HepG2 (cell line): ENCODE data around the gene UCK2. TPM values are rescaled to one million over a fixed set of nuclear protein-coding genes. Genes with fewer than 3 reads are reported as not detected.

Source experiments
- AKAP8 ChIP-seq: sonication (generic); formaldehyde crosslinking; IDR thresholded peaks from 2 replicates; pipeline ENCODE4 v1.5.1; 2020; ENCODE audit warnings: mild to moderate bottlenecking, missing genetic modification reagents
- GTF3A ChIP-seq: sonication (generic); formaldehyde crosslinking; conservative IDR thresholded peaks from 2 replicates; pipeline ENCODE4 v1.4.0; 2020; ENCODE audit warnings: mild to moderate bottlenecking, missing genetic modification reagents
- HHEX ChIP-seq: IDR thresholded peaks from 2 replicates; pipeline ENCODE4 v1.6.1; 2016; ENCODE audit warnings: control low read depth
- KLF12 ChIP-seq: sonication (generic); formaldehyde crosslinking; IDR thresholded peaks from 2 replicates; pipeline ENCODE4 v1.4.0; 2020; ENCODE audit warnings: missing genetic modification reagents, borderline replicate concordance
- NCOA2 ChIP-seq: sonication (generic); formaldehyde crosslinking; IDR thresholded peaks from 2 replicates; pipeline ENCODE4 v1.8.0; 2022; ENCODE audit warnings: inconsistent platforms
- POLR2AphosphoS2 ChIP-seq: IDR thresholded peaks from 2 replicates; pipeline ENCODE4 v1.6.1; 2011; ENCODE audit warnings: low read depth, low read length, improper control_type of control experiment
- PRDM15 ChIP-seq: sonication (generic); formaldehyde crosslinking; IDR thresholded peaks from 2 replicates; pipeline ENCODE4 v1.4.0; 2020; ENCODE audit warnings: missing genetic modification reagents
- TBX3 ChIP-seq: fragments of 450-650 bp; IDR thresholded peaks from 2 replicates; pipeline ENCODE4 v1.6.1; 2017; ENCODE audit warnings: antibody characterized with exemption, mild to moderate bottlenecking, inconsistent platforms, borderline replicate concordance
- ZNF451 ChIP-seq: sonication (generic); formaldehyde crosslinking; IDR thresholded peaks from 2 replicates; pipeline ENCODE4 v1.5.0; 2020; ENCODE audit warnings: mild to moderate bottlenecking, missing genetic modification reagents
- ZNF513 ChIP-seq: sonication (generic); formaldehyde crosslinking; conservative IDR thresholded peaks from 2 replicates; pipeline ENCODE4 v1.5.0; 2020; ENCODE audit warnings: missing genetic modification reagents
- ZNF564 ChIP-seq: sonication (generic); formaldehyde crosslinking; IDR thresholded peaks from 2 replicates; pipeline ENCODE4 v1.8.1; 2023; ENCODE audit warnings: mild to moderate bottlenecking, missing genetic modification reagents
- ZNF780A ChIP-seq: sonication (generic); formaldehyde crosslinking; IDR thresholded peaks from 2 replicates; pipeline ENCODE4 v1.8.0; 2022; ENCODE audit warnings: mild to moderate bottlenecking, missing genetic modification reagents, moderate library complexity
- ZNF790 ChIP-seq: sonication (generic); formaldehyde crosslinking; IDR thresholded peaks from 2 replicates; pipeline ENCODE4 v1.8.0; 2022; ENCODE audit warnings: missing genetic modification reagents, mild to moderate bottlenecking, borderline replicate concordance
- polyA plus RNA-seq, 8 experiments: library from polyadenylated mRNA; depleted of rRNA in 3 of 8; stranded (reverse) in 7 of 8; unstranded in 1 of 8; fragments of >200 nt; fragmentation: Illumina TruSeq in 4 of 8; extraction: Trizol in 4 of 8; gene quantifications; 2 replicates each; pipeline versions ENCODE4 v1.2.1 to v1.2.3, GENCODE V29; 2011 to 2016; ENCODE audit warnings: low read depth in 4 of 8, missing spikeins in 1 of 8, mixed read lengths in 1 of 8; ENCODE audit not compliant: insufficient read depth in 1 of 8
- total RNA-seq, 5 experiments: library from RNA; depleted of rRNA; stranded (reverse); fragments of >200 nt; fragmentation: Illumina TruSeq; extraction: Trizol; gene quantifications; 2 replicates each; pipeline ENCODE4 v1.2.3, GENCODE V29; 2016; ENCODE audit warnings: low read depth in 1 of 5
- TF ChIP-seq, protein P1 (sequence below): sonication (generic); formaldehyde crosslinking; IDR thresholded peaks from 2 replicates; pipeline ENCODE4 v1.5.1; 2020; ENCODE audit warnings: missing genetic modification reagents, mild to moderate bottlenecking, borderline replicate concordance
- TF ChIP-seq, protein P2 (sequence below): sonication (generic); formaldehyde crosslinking; IDR thresholded peaks from 2 replicates; pipeline ENCODE4 v1.4.0; 2020; ENCODE audit warnings: mild to moderate bottlenecking, missing genetic modification reagents
- TF ChIP-seq, protein P3 (sequence below): sonication (generic); formaldehyde crosslinking; IDR thresholded peaks from 2 replicates; pipeline ENCODE4 v1.4.0; 2020; ENCODE audit warnings: missing genetic modification reagents, borderline replicate concordance

Gene UCK2
- total and polyA plus RNA-seq, 2 of the 13 experiments (the other 11 are each of a cell fraction or from before 2014, with no cell fraction given) = 64.3 to 78.0 TPM

- TF ChIP-seq GTF3A (CRISPR knock-in tag) = no peak
- TF ChIP-seq ZNF564 (CRISPR knock-in tag) = peak; percentile 82; the same call in 1 of the 2 replicates
- TF ChIP-seq PRDM15 (CRISPR knock-in tag) = peak; percentile 87
- TF ChIP-seq, protein P1, sequence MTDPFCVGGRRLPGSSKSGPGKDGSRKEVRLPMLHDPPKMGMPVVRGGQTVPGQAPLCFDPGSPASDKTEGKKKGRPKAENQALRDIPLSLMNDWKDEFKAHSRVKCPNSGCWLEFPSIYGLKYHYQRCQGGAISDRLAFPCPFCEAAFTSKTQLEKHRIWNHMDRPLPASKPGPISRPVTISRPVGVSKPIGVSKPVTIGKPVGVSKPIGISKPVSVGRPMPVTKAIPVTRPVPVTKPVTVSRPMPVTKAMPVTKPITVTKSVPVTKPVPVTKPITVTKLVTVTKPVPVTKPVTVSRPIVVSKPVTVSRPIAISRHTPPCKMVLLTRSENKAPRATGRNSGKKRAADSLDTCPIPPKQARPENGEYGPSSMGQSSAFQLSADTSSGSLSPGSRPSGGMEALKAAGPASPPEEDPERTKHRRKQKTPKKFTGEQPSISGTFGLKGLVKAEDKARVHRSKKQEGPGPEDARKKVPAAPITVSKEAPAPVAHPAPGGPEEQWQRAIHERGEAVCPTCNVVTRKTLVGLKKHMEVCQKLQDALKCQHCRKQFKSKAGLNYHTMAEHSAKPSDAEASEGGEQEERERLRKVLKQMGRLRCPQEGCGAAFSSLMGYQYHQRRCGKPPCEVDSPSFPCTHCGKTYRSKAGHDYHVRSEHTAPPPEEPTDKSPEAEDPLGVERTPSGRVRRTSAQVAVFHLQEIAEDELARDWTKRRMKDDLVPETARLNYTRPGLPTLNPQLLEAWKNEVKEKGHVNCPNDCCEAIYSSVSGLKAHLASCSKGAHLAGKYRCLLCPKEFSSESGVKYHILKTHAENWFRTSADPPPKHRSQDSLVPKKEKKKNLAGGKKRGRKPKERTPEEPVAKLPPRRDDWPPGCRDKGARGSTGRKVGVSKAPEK (CRISPR knock-in tag) = no peak
- no peak for TF ChIP-seq ZNF451 (CRISPR knock-in tag)
- TF ChIP-seq ZNF790 (CRISPR knock-in tag) = no peak
- TF ChIP-seq ZNF780A (CRISPR knock-in tag) = no peak
- TF ChIP-seq, protein P2, sequence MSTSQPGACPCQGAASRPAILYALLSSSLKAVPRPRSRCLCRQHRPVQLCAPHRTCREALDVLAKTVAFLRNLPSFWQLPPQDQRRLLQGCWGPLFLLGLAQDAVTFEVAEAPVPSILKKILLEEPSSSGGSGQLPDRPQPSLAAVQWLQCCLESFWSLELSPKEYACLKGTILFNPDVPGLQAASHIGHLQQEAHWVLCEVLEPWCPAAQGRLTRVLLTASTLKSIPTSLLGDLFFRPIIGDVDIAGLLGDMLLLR (CRISPR knock-in tag) = no peak
- TF ChIP-seq POLR2AphosphoS2 = no peak
- TF ChIP-seq, protein P3, sequence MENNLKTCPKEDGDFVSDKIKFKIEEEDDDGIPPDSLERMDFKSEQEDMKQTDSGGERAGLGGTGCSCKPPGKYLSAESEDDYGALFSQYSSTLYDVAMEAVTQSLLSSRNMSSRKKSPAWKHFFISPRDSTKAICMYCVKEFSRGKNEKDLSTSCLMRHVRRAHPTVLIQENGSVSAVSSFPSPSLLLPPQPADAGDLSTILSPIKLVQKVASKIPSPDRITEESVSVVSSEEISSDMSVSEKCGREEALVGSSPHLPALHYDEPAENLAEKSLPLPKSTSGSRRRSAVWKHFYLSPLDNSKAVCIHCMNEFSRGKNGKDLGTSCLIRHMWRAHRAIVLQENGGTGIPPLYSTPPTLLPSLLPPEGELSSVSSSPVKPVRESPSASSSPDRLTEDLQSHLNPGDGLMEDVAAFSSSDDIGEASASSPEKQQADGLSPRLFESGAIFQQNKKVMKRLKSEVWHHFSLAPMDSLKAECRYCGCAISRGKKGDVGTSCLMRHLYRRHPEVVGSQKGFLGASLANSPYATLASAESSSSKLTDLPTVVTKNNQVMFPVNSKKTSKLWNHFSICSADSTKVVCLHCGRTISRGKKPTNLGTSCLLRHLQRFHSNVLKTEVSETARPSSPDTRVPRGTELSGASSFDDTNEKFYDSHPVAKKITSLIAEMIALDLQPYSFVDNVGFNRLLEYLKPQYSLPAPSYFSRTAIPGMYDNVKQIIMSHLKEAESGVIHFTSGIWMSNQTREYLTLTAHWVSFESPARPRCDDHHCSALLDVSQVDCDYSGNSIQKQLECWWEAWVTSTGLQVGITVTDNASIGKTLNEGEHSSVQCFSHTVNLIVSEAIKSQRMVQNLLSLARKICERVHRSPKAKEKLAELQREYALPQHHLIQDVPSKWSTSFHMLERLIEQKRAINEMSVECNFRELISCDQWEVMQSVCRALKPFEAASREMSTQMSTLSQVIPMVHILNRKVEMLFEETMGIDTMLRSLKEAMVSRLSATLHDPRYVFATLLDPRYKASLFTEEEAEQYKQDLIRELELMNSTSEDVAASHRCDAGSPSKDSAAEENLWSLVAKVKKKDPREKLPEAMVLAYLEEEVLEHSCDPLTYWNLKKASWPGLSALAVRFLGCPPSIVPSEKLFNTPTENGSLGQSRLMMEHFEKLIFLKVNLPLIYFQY = peak; percentile 82; the same call in 1 of the 2 replicates
- TF ChIP-seq ZNF513 (CRISPR knock-in tag) = no peak
- peak; percentile 74 for TF ChIP-seq NCOA2 (CRISPR knock-in tag)
- no peak for TF ChIP-seq HHEX (CRISPR knock-in tag)
- TF ChIP-seq KLF12 (CRISPR knock-in tag) = peak; percentile 89
- no peak for TF ChIP-seq AKAP8 (CRISPR knock-in tag)
- peak; percentile 33; the same call in 1 of the 2 replicates for TF ChIP-seq TBX3
Observed at GRCh38 chr1:165910764-165911421, 83.5 kb downstream of the UCK2 start (continued).
